Spinal cord (tissue), 10 donors: ENCODE results near the gene KRTAP5-5. TPM values are rescaled to one million over a fixed set of nuclear protein-coding genes. Genes with fewer than 3 reads are reported as not detected.
"Not testable (repeated sequence)": the region's sequence is repeated elsewhere in the genome, so short reads cannot be mapped to it uniquely, and the experiment has no call there.

Experiments
- DNase-seq, 6 donors: peaks; one replicate each; pipeline versions ENCODE4 v3.0.0 to v3.0.0-alpha.2; 2013 to 2015; ENCODE audit warnings: low spot score in 6 of 6, low read depth in 4 of 6
- H3K27ac ChIP-seq: one replicate; pipeline ENCODE4 v1.5.1; 2013; ENCODE audit warnings: low read depth, low read length, control low read depth
- H3K27me3 ChIP-seq: one replicate; pipeline ENCODE4 v1.6.1; 2013; ENCODE audit warnings: low read length; ENCODE audit not compliant: control insufficient read depth, insufficient read depth
- H3K36me3 ChIP-seq: one replicate; pipeline ENCODE4 v1.6.1; 2013; ENCODE audit warnings: low read length; ENCODE audit not compliant: control insufficient read depth, insufficient read depth
- H3K4me1 ChIP-seq: one replicate; pipeline ENCODE4 v1.6.1; 2013; ENCODE audit warnings: low read length; ENCODE audit not compliant: control insufficient read depth, insufficient read depth
- H3K4me3 ChIP-seq: one replicate; pipeline ENCODE4 v1.5.1; 2013; ENCODE audit warnings: low read depth, low read length, control low read depth
- H3K9me3 ChIP-seq: one replicate; pipeline ENCODE4 v1.6.1; 2013; ENCODE audit warnings: low read length; ENCODE audit not compliant: control insufficient read depth, insufficient read depth
- WGBS: methylation state at CpG from one replicate; pipeline ENCODE4 v1.1.5; 2013; ENCODE audit warnings: missing lambda C conversion rate; ENCODE audit not compliant: insufficient coverage; 5-methylcytosine and 5-hydroxymethylcytosine counted together
- polyA plus RNA-seq, 2 donors: library from polyadenylated mRNA; unstranded; fragments of 120-200 nt; gene quantifications; one replicate each; pipeline ENCODE4 v1.2.1, GENCODE V29; 2013; ENCODE audit not compliant: insufficient read length in 2 of 2
- total RNA-seq, 2 donors: library from RNA; depleted of rRNA in 1 of 2; stranded (reverse); fragments of 120-200 nt in 1 of 2; fragments of >200 nt in 1 of 2; gene quantifications; one replicate each; pipeline versions ENCODE4 v1.2.3 to v1.2.4, GENCODE V29; 2013 to 2014
- donor health status: healthy.

Gene KRTAP5-5
- total and polyA plus RNA-seq, 4 donors = not detected

DNA sequence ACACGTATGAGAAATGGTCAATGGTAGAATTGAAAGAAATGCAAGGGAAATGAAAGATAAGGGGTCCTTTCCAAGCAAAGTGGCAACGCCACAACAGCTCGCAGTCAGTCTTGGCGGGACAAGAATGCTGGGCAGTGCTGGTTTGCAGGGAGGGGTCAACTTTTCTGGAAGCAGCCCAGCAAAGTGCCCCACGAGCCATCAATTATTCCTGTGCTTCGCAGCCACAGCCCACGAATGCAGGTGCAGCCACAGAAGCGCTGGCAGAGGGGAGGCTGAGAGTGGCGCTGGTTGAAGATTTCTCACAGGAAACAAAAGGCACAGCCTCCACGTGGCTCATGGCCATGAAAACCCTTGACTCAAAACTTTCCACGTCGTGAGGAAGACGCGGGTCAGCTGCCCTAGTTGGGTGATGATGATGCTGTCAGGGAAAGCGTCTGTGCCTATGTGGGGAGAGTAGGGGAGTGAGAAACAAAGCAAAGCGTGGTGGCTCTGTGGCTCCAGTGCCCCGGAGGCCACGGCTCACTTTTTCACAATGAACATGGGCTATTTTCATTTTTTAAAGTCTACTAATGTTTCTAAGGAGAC is 33.2 kb downstream of the KRTAP5-5 start:
- H3K4me3 ChIP-seq, H3K36me3 ChIP-seq, H3K4me1 ChIP-seq, H3K27me3 ChIP-seq, H3K27ac ChIP-seq, DNase-seq, H3K9me3 ChIP-seq: not testable (repeated sequence)
- WGBS = 70% methylated on average over 9 of the region's 18 CpGs

DNA sequence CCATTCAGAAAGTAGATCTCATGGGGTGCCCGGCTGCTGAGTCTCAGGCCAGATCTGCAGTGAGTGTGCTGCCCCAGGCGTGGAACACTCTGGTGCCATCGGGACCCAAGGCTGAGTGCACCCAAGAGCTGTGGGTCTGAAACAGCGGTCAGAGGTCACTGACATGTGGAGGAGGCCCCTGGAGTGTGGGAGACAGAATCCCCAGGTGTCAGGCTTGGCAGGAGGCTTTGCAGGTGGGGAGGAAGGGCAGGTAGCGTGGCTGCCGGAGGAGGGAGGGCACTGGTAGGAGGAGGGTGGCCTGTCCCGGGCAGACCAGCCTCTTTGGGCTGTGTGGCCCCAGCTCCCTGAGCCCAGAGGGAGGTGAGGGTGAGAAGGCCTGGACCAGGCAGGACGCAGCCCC is 35.7 kb downstream of the KRTAP5-5 start:
- Histone ChIP-seq H3K27me3 (no peaks in the 10 kb centered on the region), H3K4me1 (peaks cover 12% of the 10 kb centered on the region), H3K4me3 (no peak overlapping the region), H3K27ac (no peak overlapping the region), H3K36me3 (no peaks in the 10 kb centered on the region), H3K9me3 (no peaks in the 10 kb centered on the region)
- DNase-seq = no peak
- WGBS = 92% methylated on average over 4 of the region's 8 CpGs

DNA sequence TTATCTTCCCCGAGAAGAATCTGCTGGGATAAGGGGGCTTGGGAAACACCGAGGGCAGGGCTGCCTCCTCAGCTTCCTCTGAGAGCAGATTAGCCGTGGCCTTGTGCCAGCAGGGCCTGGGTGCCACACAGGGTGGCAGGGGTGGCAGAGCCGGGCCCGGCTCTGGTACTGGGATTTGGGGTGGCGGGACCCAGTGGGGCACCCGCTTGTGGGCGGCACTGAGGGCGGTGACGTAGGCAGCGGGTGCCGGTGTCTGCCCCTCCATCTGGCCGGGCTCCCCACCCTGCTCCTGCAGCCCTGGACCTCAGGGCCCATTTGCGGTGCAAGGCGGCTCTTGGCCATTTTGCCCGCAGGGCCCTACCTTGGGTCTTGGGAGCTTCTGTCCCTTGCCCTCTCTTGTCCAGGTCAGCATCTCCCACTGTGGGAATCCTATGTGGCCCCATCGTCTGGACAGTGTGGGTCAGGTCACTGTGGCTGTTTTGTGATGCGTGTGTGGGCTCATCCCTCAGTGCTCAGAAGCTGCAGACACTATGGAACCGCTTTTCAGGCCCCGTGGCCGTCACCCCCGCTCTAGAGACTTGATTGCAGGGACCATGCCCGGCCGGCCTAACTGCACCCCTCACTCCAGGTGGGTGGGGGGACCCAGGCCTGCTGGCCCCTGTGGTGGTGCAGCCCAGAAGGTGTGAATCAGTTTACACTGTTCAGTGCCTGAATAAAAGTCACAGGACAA is 37.7 kb downstream of the KRTAP5-5 start:
- no peak for DNase-seq
- Histone ChIP-seq H3K27ac (no peak overlapping the region), H3K9me3 (no peaks in the 10 kb centered on the region), H3K4me3 (no peak overlapping the region), H3K4me1 (peaks cover 10% of the 10 kb centered on the region), H3K27me3 (no peaks in the 10 kb centered on the region), H3K36me3 (no peaks in the 10 kb centered on the region)
- WGBS = 87% methylated on average over 24 of the region's 24 CpGs

DNA sequence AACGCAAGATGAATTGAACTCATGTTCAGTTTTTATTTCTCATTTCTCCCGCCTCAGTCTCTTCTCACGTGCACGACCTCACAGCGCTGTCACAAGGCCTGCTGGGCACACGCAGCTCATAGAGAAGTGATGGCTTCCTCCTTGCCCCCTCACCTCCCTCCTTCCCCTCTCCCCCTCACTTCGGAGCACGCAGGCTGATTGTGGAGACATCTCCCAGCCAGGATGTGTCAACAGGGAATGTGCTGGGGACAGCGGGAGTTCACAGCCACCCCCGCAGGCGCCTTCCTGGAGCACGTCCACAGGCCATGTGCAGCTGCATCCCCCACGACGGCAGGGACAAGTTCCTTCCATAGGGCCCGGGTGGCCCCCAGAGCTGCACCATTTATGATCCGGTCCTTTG is 38.3 kb downstream of the KRTAP5-5 start:
- 45% methylated on average over 14 of the region's 16 CpGs for WGBS
- no peaks in the 10 kb centered on the region for H3K27me3 ChIP-seq
- H3K9me3 ChIP-seq = no peaks in the 10 kb centered on the region
- DNase-seq = no peak
- H3K36me3 ChIP-seq = no peaks in the 10 kb centered on the region
- H3K4me3 ChIP-seq = no peak overlapping the region
- no peak overlapping the region for H3K27ac ChIP-seq
- H3K4me1 ChIP-seq = peaks cover 10% of the 10 kb centered on the region

DNA sequence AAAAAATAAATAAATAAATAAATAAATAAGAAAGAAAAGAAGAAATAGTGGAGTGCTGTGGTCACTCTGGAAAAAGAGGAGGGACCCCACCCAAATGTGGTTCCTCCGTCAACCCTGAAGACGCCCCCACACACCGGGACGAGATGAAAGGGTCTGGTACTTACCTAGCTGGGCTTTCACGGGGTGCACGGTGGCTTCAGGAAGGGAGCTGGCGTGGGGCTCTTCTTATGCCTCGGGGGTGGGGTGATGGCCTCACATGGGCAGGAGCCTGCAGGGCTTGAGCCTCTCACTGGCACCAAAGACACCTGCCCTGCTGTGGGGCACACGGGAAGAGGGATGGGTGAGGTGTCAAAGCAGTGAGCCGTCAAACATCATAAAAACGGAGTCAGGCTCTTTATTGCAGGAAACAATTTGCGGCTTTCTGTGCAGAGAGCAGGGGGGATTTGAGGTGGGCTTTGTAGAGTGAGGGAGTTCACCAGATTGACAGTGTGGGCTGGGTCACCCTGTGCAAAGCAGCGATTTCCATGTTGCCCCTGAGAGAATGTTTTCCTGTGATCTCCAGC is 39.4 kb downstream of the KRTAP5-5 start:
- H3K27ac ChIP-seq = no peak overlapping the region
- 70% methylated on average over 13 of the region's 13 CpGs for WGBS
- no peak for DNase-seq
- no peaks in the 10 kb centered on the region for H3K9me3 ChIP-seq
- H3K27me3 ChIP-seq = no peaks in the 10 kb centered on the region
- H3K36me3 ChIP-seq = no peaks in the 10 kb centered on the region
- no peak overlapping the region for H3K4me3 ChIP-seq
- H3K4me1 ChIP-seq = peaks cover 10% of the 10 kb centered on the region

DNA sequence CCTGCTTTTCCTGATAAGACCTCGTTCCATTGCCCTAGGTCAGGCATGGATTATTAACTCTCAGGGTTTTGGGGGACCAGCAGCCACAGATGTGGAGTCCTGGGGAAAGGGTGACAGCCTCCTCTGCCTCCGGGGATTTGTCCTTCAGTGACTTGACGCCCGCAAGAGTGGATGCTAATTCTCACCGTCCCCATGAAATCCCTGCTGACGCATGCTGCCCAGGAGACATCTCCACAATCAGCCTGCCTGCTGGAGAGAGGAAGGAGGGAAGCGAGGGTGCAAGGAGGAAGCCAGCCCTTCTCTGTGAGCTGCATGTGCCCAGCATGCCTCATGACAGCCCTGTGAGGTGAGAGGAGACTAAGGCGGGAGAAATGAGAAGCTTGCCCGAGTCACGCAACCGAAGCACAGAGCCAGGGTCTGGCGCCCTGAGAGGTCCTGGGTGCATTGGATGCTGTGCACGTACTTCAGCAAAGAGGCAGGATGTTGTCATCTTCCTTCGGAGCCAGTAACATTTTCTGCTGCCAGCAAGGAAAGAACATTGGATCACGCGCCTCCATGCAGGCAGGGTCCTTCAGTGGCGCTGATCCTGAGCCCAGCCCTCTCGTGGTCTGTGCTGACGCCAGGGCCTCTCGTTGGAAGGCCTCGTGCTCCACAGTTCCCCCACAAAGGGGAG is 40.1 kb downstream of the KRTAP5-5 start:
- no peaks in the 10 kb centered on the region for H3K27me3 ChIP-seq
- no peak overlapping the region for H3K4me3 ChIP-seq
- H3K36me3 ChIP-seq = no peaks in the 10 kb centered on the region
- H3K27ac ChIP-seq = no peak overlapping the region
- H3K4me1 ChIP-seq = peaks cover 10% of the 10 kb centered on the region
- H3K9me3 ChIP-seq = no peaks in the 10 kb centered on the region
- DNase-seq = peak in 2 of 6 donors; percentile 47 to 53
- 64% methylated on average over 21 of the region's 21 CpGs for WGBS

DNA sequence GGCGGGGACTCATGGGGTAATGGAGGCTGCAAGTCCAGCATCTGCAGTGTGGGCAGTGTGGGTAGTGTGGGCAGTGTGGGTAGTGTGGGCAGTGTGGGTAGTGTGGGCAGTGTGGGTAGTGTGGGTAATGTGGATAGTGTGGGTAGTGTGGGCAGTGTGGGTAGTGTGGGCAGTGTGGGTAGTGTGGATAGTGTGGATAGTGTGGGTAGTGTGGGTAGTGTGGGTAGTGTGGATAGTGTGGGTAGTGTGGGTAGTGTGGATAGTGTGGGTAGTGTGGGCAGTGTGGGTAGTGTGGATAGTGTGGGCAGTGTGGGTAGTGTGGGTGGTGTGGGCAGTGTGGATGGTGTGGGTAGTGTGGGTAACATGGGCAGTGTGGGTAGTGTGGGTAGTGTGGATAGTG is 40.9 kb downstream of the KRTAP5-5 start:
- peaks cover 10% of the 10 kb centered on the region for H3K4me1 ChIP-seq
- not testable (repeated sequence) for DNase-seq, H3K9me3 ChIP-seq, H3K27ac ChIP-seq, H3K27me3 ChIP-seq, H3K4me3 ChIP-seq, H3K36me3 ChIP-seq
- 90% methylated on average over 1 of the region's 1 CpG for WGBS

DNA sequence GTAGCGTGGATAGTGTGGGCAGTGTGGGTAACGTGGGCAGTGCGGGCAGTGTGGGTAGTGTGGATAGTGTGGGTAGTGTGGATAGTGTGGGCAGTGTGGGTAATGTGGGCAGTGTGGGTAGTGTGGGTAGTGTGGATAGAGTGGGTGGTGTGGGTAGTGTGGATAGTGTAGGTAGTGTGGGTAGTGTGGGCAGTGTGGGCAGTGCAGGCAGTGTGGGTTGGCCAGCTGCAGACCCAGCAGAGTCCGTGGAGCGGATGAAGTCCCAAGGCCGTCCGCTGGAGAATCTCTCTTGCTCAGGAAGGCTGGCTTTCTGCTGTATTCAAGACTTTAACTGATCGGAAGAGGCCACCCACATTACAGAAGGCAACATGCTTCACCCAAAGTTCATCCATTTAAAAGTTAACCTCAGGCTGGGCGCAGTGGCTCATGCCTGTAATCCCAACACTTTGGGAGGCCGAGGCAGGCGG is 41.4 kb downstream of the KRTAP5-5 start:
- H3K27me3 ChIP-seq = no peaks in the 10 kb centered on the region
- H3K27ac ChIP-seq = no peak overlapping the region
- H3K4me1 ChIP-seq = peaks cover 10% of the 10 kb centered on the region
- H3K9me3 ChIP-seq = no peaks in the 10 kb centered on the region
- WGBS = 97% methylated on average over 9 of the region's 11 CpGs
- H3K36me3 ChIP-seq = no peaks in the 10 kb centered on the region
- H3K4me3 ChIP-seq = no peak overlapping the region
- no peak for DNase-seq

DNA sequence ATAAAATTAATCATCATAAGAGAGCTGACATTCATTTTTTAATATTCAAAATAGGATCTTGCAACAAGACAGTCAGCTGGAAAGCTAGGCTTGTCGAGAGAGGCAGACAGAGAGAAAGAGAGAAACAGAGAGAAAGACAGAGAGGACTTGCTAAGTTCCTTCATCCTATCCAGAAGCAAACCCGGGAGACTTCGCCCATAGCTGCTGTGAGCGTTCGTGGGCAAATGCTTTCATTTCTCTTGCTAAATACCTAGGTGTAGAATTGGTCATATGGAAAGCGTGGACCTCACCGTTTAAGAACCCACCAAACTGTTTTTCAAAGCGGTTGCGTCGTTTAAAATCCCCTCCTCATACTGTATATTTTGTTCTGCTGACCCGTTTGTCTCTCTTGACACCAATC is 42.1 kb downstream of the KRTAP5-5 start:
- H3K9me3 ChIP-seq = no peaks in the 10 kb centered on the region
- no peaks in the 10 kb centered on the region for H3K27me3 ChIP-seq
- no peak overlapping the region for H3K4me3 ChIP-seq
- WGBS = 76% methylated on average over 6 of the region's 11 CpGs
- DNase-seq = no peak
- H3K36me3 ChIP-seq = no peaks in the 10 kb centered on the region
- H3K27ac ChIP-seq = no peak overlapping the region
- peaks cover 10% of the 10 kb centered on the region for H3K4me1 ChIP-seq
